Measurements from ENCODE around the gene MOB3A. TPM values are rescaled to one million over a fixed set of nuclear protein-coding genes. Genes with fewer than 3 reads are reported as not detected.

The MOB3A gene
- total and polyA plus RNA-seq, 2 of the 13 experiments (the other 11 are each of a cell fraction or from before 2014, with no cell fraction given), result 3.5 to 17.8 TPM

GRCh38 chr19:2114218-2114617, 18.1 kb upstream of the MOB3A start:
- no peak overlapping the region for H3K27ac ChIP-seq (ENCODE audit: extremely low read length, insufficient read depth, low read length)
- WGBS (ENCODE audit: low lambda C conversion rate), result 94% methylated on average over 9 of the region's 9 CpGs
- no peaks in the 10 kb centered on the region for H3K79me2 ChIP-seq (ENCODE audit: insufficient read depth, low read length)
- no peak overlapping the region for H3K4me3 ChIP-seq (replicated peaks in 1 of 3; ENCODE audit: insufficient read depth in 1 of 3, low read depth in 2 of 3, low read length in 3 of 3)
- H3K9ac ChIP-seq (ENCODE audit: insufficient read depth, low read depth, low read length), result no peak overlapping the region
- FAIRE-seq, result no peak
- intact Hi-C loops (cut with micrococcal nuclease; ENCODE audit: unreplicated experiment) (no loop called here), in situ Hi-C loops (cut with HindIII; ENCODE audit: extremely low pct_ligation_motif_present, low pct_unique_long_range_greater_than_20kb) (no loop called here)
- CTCF ChIA-PET (ENCODE audit: low intra/inter-chr PET ratio, low total read pairs), result no interaction called here
- no peak for DNase-seq (ENCODE audit: low spot score)
- POLR2A ChIA-PET, result no interaction called here
- H3K36me3 ChIP-seq (replicated peaks in 1 of 2; ENCODE audit: control insufficient read depth in 1 of 2, insufficient read depth in 2 of 2, low read length in 2 of 2), result peaks cover 62 to 95% of the 10 kb centered on the region in 2 experiments
- ATAC-seq, result no peak
- H3K27me3 ChIP-seq (ENCODE audit: control insufficient read depth in 1 of 2, insufficient read depth in 2 of 2, low read length in 2 of 2), result no peaks in the 10 kb centered on the region
- H3K4me2 ChIP-seq (ENCODE audit: low read depth, low read length), result no peak overlapping the region
- TF ChIP-seq SP1 (IDR thresholded peaks at IDR 0.05) (no peak), SP1 (CRISPR knock-in tag; IDR thresholded peaks at IDR 0.05) (no peak), HNRNPUL1 (IDR thresholded peaks at IDR 0.05; ENCODE audit: low read depth, low read length) (no peak), E2F1 (CRISPR knock-in tag; IDR thresholded peaks at IDR 0.05) (no peak), MATR3 (CRISPR knock-in tag; IDR thresholded peaks at IDR 0.05) (no peak), SP5 (CRISPR knock-in tag; IDR thresholded peaks at IDR 0.05; ENCODE audit: borderline replicate concordance, low read depth) (no peak), ZNF691 (CRISPR knock-in tag; IDR thresholded peaks at IDR 0.05; ENCODE audit: borderline replicate concordance, low read depth) (no peak), ZSCAN12 (CRISPR knock-in tag; IDR thresholded peaks at IDR 0.05) (no peak), KDM4B (CRISPR knock-in tag; IDR thresholded peaks at IDR 0.05) (no peak), HOXA7 (CRISPR knock-in tag; IDR thresholded peaks at IDR 0.05) (no peak), NFATC3 (CRISPR knock-in tag; IDR thresholded peaks at IDR 0.05) (no peak), PHF8 (CRISPR knock-in tag; IDR thresholded peaks at IDR 0.05) (no peak), CENPX (CRISPR knock-in tag; IDR thresholded peaks at IDR 0.05) (no peak), CHCHD3 (CRISPR knock-in tag; IDR thresholded peaks at IDR 0.05) (no peak), ZNF879 (CRISPR knock-in tag; IDR thresholded peaks at IDR 0.05) (no peak), MYPOP (CRISPR knock-in tag; IDR thresholded peaks at IDR 0.05) (no peak), ZMYM4 (CRISPR knock-in tag; IDR thresholded peaks at IDR 0.05) (no peak), SALL2 (CRISPR knock-in tag; IDR thresholded peaks at IDR 0.05) (no peak), ARID5B (CRISPR knock-in tag; IDR thresholded peaks at IDR 0.05) (no peak)
- H3K4me1 ChIP-seq (ENCODE audit: insufficient read depth, low read length), result no peaks in the 10 kb centered on the region
- H2AFZ ChIP-seq (ENCODE audit: low read length), result no peak overlapping the region
- 0 out of 2 replicates have a peak, but pooled peaks cover 2% of the 10 kb centered on the region for H4K20me1 ChIP-seq (ENCODE audit: insufficient read depth, low read length)
- no peaks in the 10 kb centered on the region for H3K9me3 ChIP-seq (ENCODE audit: low read length)
- BruUV-seq (replicated peaks), result no TSS peak

Measured in HepG2 (cell line).